Osteocyte (in vitro differentiated cells): Measurements from ENCODE around the gene GRAMD1B. TPM values are rescaled to one million over a fixed set of nuclear protein-coding genes. Genes with fewer than 3 reads are reported as not detected.

Experiments
- DNase-seq: peaks from one replicate; pipeline ENCODE4 v3.0.0; 2021; ENCODE audit warnings: mixed read lengths; ENCODE audit not compliant: unreplicated experiment; ENCODE audit errors: extremely low spot score
- H3K27ac Mint-ChIP-seq: one replicate; pipeline ENCODE4 v1.8.0; 2021; ENCODE audit warnings: mild to moderate bottlenecking, mixed read lengths; ENCODE audit not compliant: unreplicated experiment
- H3K27me3 Mint-ChIP-seq: one replicate; pipeline ENCODE4 v1.8.0; 2021; ENCODE audit warnings: mixed read lengths; ENCODE audit not compliant: unreplicated experiment
- H3K36me3 Mint-ChIP-seq: one replicate; pipeline ENCODE4 v1.8.0; 2021; ENCODE audit warnings: mixed read lengths; ENCODE audit not compliant: unreplicated experiment
- H3K4me1 Mint-ChIP-seq: one replicate; pipeline ENCODE4 v1.8.0; 2021; ENCODE audit warnings: mixed read lengths; ENCODE audit not compliant: unreplicated experiment
- H3K4me3 Mint-ChIP-seq: one replicate; pipeline ENCODE4 v1.8.0; 2021; ENCODE audit warnings: mild to moderate bottlenecking, moderate library complexity, mixed read lengths; ENCODE audit not compliant: unreplicated experiment
- H3K9me3 Mint-ChIP-seq: one replicate; pipeline ENCODE4 v1.8.0; 2021; ENCODE audit warnings: mixed read lengths; ENCODE audit not compliant: unreplicated experiment
- CTCF ChIP-seq: fragments of 200-600 bp; sonication (generic); IDR thresholded peaks from 2 replicates; pipeline ENCODE4 v1.5.0; 2021; ENCODE audit warnings: antibody characterized with exemption, mild to moderate bottlenecking, moderate library complexity
- total RNA-seq: library from RNA; stranded (reverse); gene quantifications from 2 replicates; pipeline ENCODE4 v1.2.1, GENCODE V29; 2021

GRAMD1B gene
- total RNA-seq, 1 donor from 2014 or later: 1.9 TPM

GRCh38 chr11:123480882-123481281 lies 50.8 kb downstream of the GRAMD1B start:
- no peak overlapping the region for H3K27ac Mint-ChIP-seq

GRCh38 chr11:123481640-123482039 lies 51.6 kb downstream of the GRAMD1B start:
- TF ChIP-seq CTCF: no peak

More at GRCh38 chr11:123480882-123481281, 50.8 kb downstream of the GRAMD1B start:
- no peak overlapping the region for H3K4me3 Mint-ChIP-seq
- no peaks in the 10 kb centered on the region for H3K27me3 Mint-ChIP-seq
- TF ChIP-seq CTCF: no peak
- no peak for DNase-seq
- H3K36me3 Mint-ChIP-seq: no peaks in the 10 kb centered on the region
- no peaks in the 10 kb centered on the region for H3K9me3 Mint-ChIP-seq
- H3K4me1 Mint-ChIP-seq: peaks cover 4% of the 10 kb centered on the region

GRCh38 chr11:123482218-123482617 lies 52.1 kb downstream of the GRAMD1B start:
- H3K4me3 Mint-ChIP-seq: no peak overlapping the region
- TF ChIP-seq CTCF: no peak
- peaks cover 4% of the 10 kb centered on the region for H3K4me1 Mint-ChIP-seq
- no peak overlapping the region for H3K27ac Mint-ChIP-seq
- no peaks in the 10 kb centered on the region for H3K36me3 Mint-ChIP-seq
- no peaks in the 10 kb centered on the region for H3K27me3 Mint-ChIP-seq
- DNase-seq: no peak
- no peaks in the 10 kb centered on the region for H3K9me3 Mint-ChIP-seq

More at GRCh38 chr11:123481640-123482039, 51.6 kb downstream of the GRAMD1B start:
- Mint-ChIP-seq H3K4me1 (peaks cover 4% of the 10 kb centered on the region), H3K4me3 (no peak overlapping the region), H3K9me3 (no peaks in the 10 kb centered on the region), H3K36me3 (no peaks in the 10 kb centered on the region), H3K27ac (no peak overlapping the region), H3K27me3 (no peaks in the 10 kb centered on the region)
- DNase-seq: no peak

GRCh38 chr11:123483058-123483457 lies 53.0 kb downstream of the GRAMD1B start:
- Mint-ChIP-seq H3K4me1 (peaks cover 3% of the 10 kb centered on the region), H3K9me3 (no peaks in the 10 kb centered on the region)
- DNase-seq: no peak

GRCh38 chr11:123483466-123483865 lies 53.4 kb downstream of the GRAMD1B start:
- no peaks in the 10 kb centered on the region for H3K4me1 Mint-ChIP-seq
- H3K27ac Mint-ChIP-seq: no peak overlapping the region
- no peaks in the 10 kb centered on the region for H3K27me3 Mint-ChIP-seq
- DNase-seq: no peak
- no peak for TF ChIP-seq CTCF
- no peaks in the 10 kb centered on the region for H3K36me3 Mint-ChIP-seq
- no peaks in the 10 kb centered on the region for H3K9me3 Mint-ChIP-seq
- H3K4me3 Mint-ChIP-seq: no peak overlapping the region

More at GRCh38 chr11:123483058-123483457, 53.0 kb downstream of the GRAMD1B start:
- Mint-ChIP-seq H3K4me3 (no peak overlapping the region), H3K36me3 (no peaks in the 10 kb centered on the region), H3K27me3 (no peaks in the 10 kb centered on the region), H3K27ac (no peak overlapping the region)
- no peak for TF ChIP-seq CTCF
